ENCODE results near the gene SDK1. TPM values are rescaled to one million over a fixed set of nuclear protein-coding genes. Genes with fewer than 3 reads are reported as not detected.

Gene SDK1
- total and polyA plus RNA-seq, 2 donors (not counting 3 experiments of a cell fraction or from before 2014, with no cell fraction given), result 1.6 to 3.9 TPM

GRCh38 chr7:3825491-3825890, 524.4 kb downstream of the SDK1 start:
- Histone ChIP-seq H3K9me1 (replicated peaks; ENCODE audit: control insufficient read depth, extremely low read depth, insufficient read depth, low read length) (no peaks in the 10 kb centered on the region), H3K4me1 (ENCODE audit: control insufficient read depth, extremely low read depth, insufficient read depth, low read length) (no peaks in the 10 kb centered on the region), H3K4me3 (replicated peaks in 1 of 3; ENCODE audit: insufficient read depth in 1 of 3, low read depth in 1 of 3, low read length in 3 of 3) (no peak overlapping the region), H3K27ac (ENCODE audit: insufficient read depth, low read depth, low read length) (no peak overlapping the region), H3K36me3 (ENCODE audit: control insufficient read depth in 2 of 2, extremely low read depth in 1 of 2, insufficient read depth in 2 of 2, low read length in 2 of 2) (no peaks in the 10 kb centered on the region), H3K27me3 (ENCODE audit: control insufficient read depth in 2 of 2, insufficient read depth in 2 of 2, low read length in 2 of 2) (no peaks in the 10 kb centered on the region), H3K9me3 (replicated peaks; ENCODE audit: control insufficient read depth, insufficient read depth, low read length) (no peaks in the 10 kb centered on the region), H4K20me1 (replicated peaks; ENCODE audit: control insufficient read depth, extremely low read depth, insufficient read depth, low read length) (no peaks in the 10 kb centered on the region), H2AFZ (ENCODE audit: low read depth, low read length) (no peak overlapping the region), H3K79me2 (ENCODE audit: control insufficient read depth, insufficient read depth, low read length) (no peaks in the 10 kb centered on the region), H3K4me2 (ENCODE audit: insufficient read depth, low read length) (no peak overlapping the region), H3K9ac (replicated peaks; ENCODE audit: extremely low read depth, insufficient read depth, low read length) (no peak overlapping the region)
- DNase-seq (ENCODE audit: low read depth, low spot score) (no peak), FAIRE-seq (no peak)
- no TSS peak for BruUV-seq (replicated peaks)
- ChIA-PET POLR2A (no interaction called here), CTCF (no interaction called here)
- intact Hi-C loops (cut with micrococcal nuclease), result no loop called here
- TF ChIP-seq CTCF (IDR thresholded peaks at IDR 0.05; ENCODE audit: extremely low read depth in 1 of 2, insufficient read depth in 1 of 2, low read depth in 1 of 2, low read length in 2 of 2) (no peak), MAX (IDR thresholded peaks at IDR 0.05; ENCODE audit: insufficient read depth, insufficient read length) (no peak), POLR2A (IDR thresholded peaks at IDR 0.05; ENCODE audit: low read depth, low read length) (no peak), FOS (IDR thresholded peaks at IDR 0.05; ENCODE audit: borderline replicate concordance, insufficient read depth, low read length) (no peak), EZH2 (IDR thresholded peaks at IDR 0.05; ENCODE audit: borderline replicate concordance, low read depth, low read length, severe bottlenecking) (no peak), POLR2AphosphoS5 (IDR thresholded peaks at IDR 0.05; ENCODE audit: insufficient read depth, low read depth, low read length) (no peak), JUN (IDR thresholded peaks at IDR 0.05; ENCODE audit: borderline replicate concordance, insufficient read depth, insufficient read length, low read depth) (no peak), MYC (IDR thresholded peaks at IDR 0.05; ENCODE audit: low read depth, low read length) (no peak), GATA2 (IDR thresholded peaks at IDR 0.05; ENCODE audit: insufficient read depth, insufficient read length, low read depth, low read length) (no peak)
- dilution Hi-C loops (cut with MboI; ENCODE audit: extremely low pct_ligation_motif_present, low sequenced_read_pairs), result no loop called here

Measured in endothelial cell of umbilical vein (primary cell).